B cell (primary cell): ENCODE data around the gene BTD. TPM values are rescaled to one million over a fixed set of nuclear protein-coding genes. Genes with fewer than 3 reads are reported as not detected.

Experiments
- ATAC-seq: fragments of 200-7000 bp; cut with Tn5 transposase; one replicate; pipeline ENCODE4 v1.10.0; 2021; ENCODE audit warnings: low read depth, mild to moderate bottlenecking, moderate number of reproducible peaks, moderate library complexity
- CTCF ChIA-PET: fragments of 350-600 bp; sonication (Branson Sonifier 250); formaldehyde crosslinking; loops from one replicate; lab custom pipeline; 2021; ENCODE audit warnings: antibody characterized with exemption, inconsistent platforms; lab: Charles Lee
- POLR2A ChIA-PET: fragments of 350-600 bp; sonication (Branson Sonifier 250); formaldehyde crosslinking; loops from one replicate; lab custom pipeline; 2021; ENCODE audit warnings: antibody characterized with exemption; lab: Charles Lee
- DNase-seq: peaks from one replicate; pipeline ENCODE4 v3.0.0; 2013
- H2AFZ ChIP-seq: 2 replicates; pipeline ENCODE4 v1.6.1; 2012; ENCODE audit warnings: mild to moderate bottlenecking, low read depth, low read length; ENCODE audit not compliant: insufficient read depth, poor library complexity, severe bottlenecking
- H3K27ac ChIP-seq, 2 donors: 1 replicate in 1 of 2; 2 replicates in 1 of 2; pipeline ENCODE4 v1.5.1; 2012 to 2013; ENCODE audit warnings: low read length in 2 of 2, mild to moderate bottlenecking in 2 of 2, moderate library complexity in 1 of 2
- H3K27me3 ChIP-seq, 4 experiments: fragments of 200-600 bp in 1 of 4; sonication (generic) in 1 of 4; replicated peaks in 1 of 4; 1 replicate in 2 of 4; 2 replicates in 2 of 4; pipeline versions ENCODE4 v1.6.1 to v1.7.0; 2013 to 2016; ENCODE audit warnings: low read length in 3 of 4, mild to moderate bottlenecking in 2 of 4, mixed read lengths in 1 of 4, moderate library complexity in 1 of 4; ENCODE audit not compliant: insufficient read depth in 4 of 4, control insufficient read depth in 3 of 4; ENCODE audit errors: control extremely low read depth in 1 of 4
- H3K36me3 ChIP-seq, 2 experiments: replicated peaks in 1 of 2; 1 replicate in 1 of 2; 2 replicates in 1 of 2; pipeline versions ENCODE4 v1.6.1 to v1.7.1; 2013; ENCODE audit warnings: low read length in 1 of 2; ENCODE audit not compliant: insufficient read depth in 2 of 2, control insufficient read depth in 1 of 2; ENCODE audit errors: control extremely low read depth in 1 of 2, extremely low read depth in 1 of 2
- H3K4me1 ChIP-seq, 2 donors: fragments of 200-600 bp in 1 of 2; sonication (generic) in 1 of 2; 1 replicate in 1 of 2; 2 replicates in 1 of 2; pipeline versions ENCODE4 v1.5.1 to v1.6.1; 2013 to 2017; ENCODE audit warnings: low read length in 2 of 2; ENCODE audit not compliant: control insufficient read depth in 2 of 2, insufficient read depth in 2 of 2
- H3K4me2 ChIP-seq: replicated peaks from 2 replicates; pipeline ENCODE3; 2012; ENCODE audit warnings: mild to moderate bottlenecking, low read depth, low read length; ENCODE audit not compliant: poor library complexity, severe bottlenecking
- H3K4me3 ChIP-seq, 5 experiments: fragments of 200-600 bp in 1 of 5; sonication (generic) in 1 of 5; 1 replicate in 3 of 5; 2 replicates in 2 of 5; pipeline versions ENCODE4 v1.5.1 to v1.7.0; 2011 to 2016; ENCODE audit warnings: low read length in 4 of 5, mild to moderate bottlenecking in 4 of 5, low read depth in 2 of 5, control low read depth in 1 of 5, moderate library complexity in 1 of 5; ENCODE audit not compliant: insufficient read depth in 1 of 5; ENCODE audit errors: control extremely low read depth in 1 of 5, extremely low read depth in 1 of 5
- H3K79me2 ChIP-seq: fragments of 200-600 bp; sonication (generic); one replicate; pipeline ENCODE4 v1.6.0; 2016; ENCODE audit warnings: low read length; ENCODE audit not compliant: control insufficient read depth, insufficient read depth
- H3K9ac ChIP-seq: fragments of 200-600 bp; sonication (generic); 2 replicates; pipeline ENCODE4 v1.6.1; 2017; ENCODE audit warnings: mild to moderate bottlenecking, low read length, moderate library complexity
- H3K9me3 ChIP-seq, 3 donors: one replicate each; pipeline versions ENCODE4 v1.6.1 to v1.7.1; 2013; ENCODE audit warnings: low read length in 2 of 3; ENCODE audit not compliant: control insufficient read depth in 2 of 3, insufficient read depth in 1 of 3; ENCODE audit errors: control extremely low read depth in 1 of 3
- H4K20me1 ChIP-seq: 2 replicates; pipeline ENCODE4 v1.6.0; 2012; ENCODE audit warnings: mild to moderate bottlenecking, low read length; ENCODE audit not compliant: insufficient read depth, control insufficient read depth, poor library complexity, severe bottlenecking
- H3K27ac Mint-ChIP-seq: one replicate; pipeline ENCODE4 v1.8.0; 2021; ENCODE audit warnings: mixed read lengths
- H3K27me3 Mint-ChIP-seq: one replicate; pipeline ENCODE4 v1.8.0; 2021; ENCODE audit warnings: mixed read lengths
- H3K4me1 Mint-ChIP-seq: one replicate; pipeline ENCODE4 v1.8.0; 2021; ENCODE audit warnings: mixed read lengths
- H3K4me3 Mint-ChIP-seq: one replicate; pipeline ENCODE4 v1.8.0; 2021; ENCODE audit warnings: mixed read lengths
- H3K9me3 Mint-ChIP-seq: one replicate; pipeline ENCODE4 v1.8.0; 2022; ENCODE audit warnings: mixed read lengths; ENCODE audit not compliant: insufficient read depth
- EZH2 ChIP-seq: IDR thresholded peaks from 2 replicates; pipeline ENCODE4 v1.6.1; 2012; ENCODE audit warnings: borderline replicate concordance, low read depth, mild to moderate bottlenecking, moderate library complexity, low read length; ENCODE audit not compliant: insufficient read depth, poor library complexity, severe bottlenecking
- WGBS: methylation state at CpG from one replicate; pipeline ENCODE4 v1.1.5; 2013; ENCODE audit warnings: missing lambda C conversion rate; ENCODE audit not compliant: insufficient coverage; 5-methylcytosine and 5-hydroxymethylcytosine counted together
- intact Hi-C: fragments of 100-400 bp; cut with micrococcal nuclease; formaldehyde crosslinking; loops from one replicate; pipeline ENCODE4 v1.10.0; 2022
- polyA plus RNA-seq: library from polyadenylated mRNA; depleted of rRNA; stranded (reverse); fragments of >200 nt; gene quantifications from 2 replicates; pipeline ENCODE4 v1.2.3, GENCODE V29; 2012
- total RNA-seq, 2 donors: library from RNA; stranded (reverse); fragments of 120-200 nt in 1 of 2; gene quantifications; 1 replicate in 1 of 2; 2 replicates in 1 of 2; pipeline versions ENCODE4 v1.2.3 to v1.2.4, GENCODE V29; 2013 to 2022
- TF ChIP-seq, protein P1 (sequence below): fragments of 200-600 bp; IDR thresholded peaks from one replicate; pipeline ENCODE4 v1.8.0; 2022; ENCODE audit warnings: antibody characterized with exemption, mild to moderate bottlenecking

Gene BTD
- total and polyA plus RNA-seq, 2 donors (not counting 1 experiment from before 2014, with no cell fraction given) = 8.2 to 25.3 TPM

DNA sequence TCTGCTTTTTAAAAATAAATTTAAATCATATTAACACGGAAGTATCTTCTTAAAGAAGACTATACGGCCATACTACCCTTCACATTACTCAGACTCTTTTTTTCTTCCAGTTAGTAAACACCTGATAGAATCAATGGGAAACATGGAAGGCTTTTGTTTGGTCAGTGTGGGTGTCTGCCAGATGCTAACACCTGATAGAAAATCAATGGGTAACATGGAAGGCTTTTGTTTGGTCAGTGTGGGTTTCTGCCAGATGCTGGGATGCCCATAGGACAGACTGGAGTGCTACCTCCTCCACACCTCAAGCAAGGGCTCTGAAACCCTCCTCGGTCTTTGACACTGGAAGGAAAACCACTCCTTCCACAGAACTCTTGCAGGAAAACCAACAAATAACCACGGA, 29.4 kb upstream of the BTD start:
- no CpG with 5 or more reads among the region's 4 CpGs for WGBS
- H3K27ac Mint-ChIP-seq = no peak overlapping the region
- Histone ChIP-seq H3K79me2 (no peaks in the 10 kb centered on the region), H3K27me3 (no peaks in the 10 kb centered on the region), H3K36me3 (peaks cover 7 to 50% of the 10 kb centered on the region in 2 experiments), H3K9me3 (no peaks in the 10 kb centered on the region), H3K4me2 (no peak overlapping the region), H4K20me1 (no peaks in the 10 kb centered on the region), H3K27ac (no peak overlapping the region), H2AFZ (no peak overlapping the region), H3K9ac (no peak overlapping the region), H3K4me1 (peaks cover 0 to 5% of the 10 kb centered on the region in 2 donors), H3K4me3 (no peak overlapping the region)
- TF ChIP-seq, protein P1, sequence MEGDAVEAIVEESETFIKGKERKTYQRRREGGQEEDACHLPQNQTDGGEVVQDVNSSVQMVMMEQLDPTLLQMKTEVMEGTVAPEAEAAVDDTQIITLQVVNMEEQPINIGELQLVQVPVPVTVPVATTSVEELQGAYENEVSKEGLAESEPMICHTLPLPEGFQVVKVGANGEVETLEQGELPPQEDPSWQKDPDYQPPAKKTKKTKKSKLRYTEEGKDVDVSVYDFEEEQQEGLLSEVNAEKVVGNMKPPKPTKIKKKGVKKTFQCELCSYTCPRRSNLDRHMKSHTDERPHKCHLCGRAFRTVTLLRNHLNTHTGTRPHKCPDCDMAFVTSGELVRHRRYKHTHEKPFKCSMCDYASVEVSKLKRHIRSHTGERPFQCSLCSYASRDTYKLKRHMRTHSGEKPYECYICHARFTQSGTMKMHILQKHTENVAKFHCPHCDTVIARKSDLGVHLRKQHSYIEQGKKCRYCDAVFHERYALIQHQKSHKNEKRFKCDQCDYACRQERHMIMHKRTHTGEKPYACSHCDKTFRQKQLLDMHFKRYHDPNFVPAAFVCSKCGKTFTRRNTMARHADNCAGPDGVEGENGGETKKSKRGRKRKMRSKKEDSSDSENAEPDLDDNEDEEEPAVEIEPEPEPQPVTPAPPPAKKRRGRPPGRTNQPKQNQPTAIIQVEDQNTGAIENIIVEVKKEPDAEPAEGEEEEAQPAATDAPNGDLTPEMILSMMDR = no peak
- no peak for TF ChIP-seq EZH2
- no peak overlapping the region for H3K4me3 Mint-ChIP-seq
- ChIA-PET CTCF (interaction anchor here (0.9 to 1.0 kb wide), 2 partner anchors 14 to 15 kb away, joined by 3 read pairs; no protein-coding TSS in a partner anchor), POLR2A (no interaction called here)
- no peaks in the 10 kb centered on the region for H3K27me3 Mint-ChIP-seq
- no peak for DNase-seq
- H3K9me3 Mint-ChIP-seq = no peaks in the 10 kb centered on the region
- H3K4me1 Mint-ChIP-seq = peaks cover 8% of the 10 kb centered on the region
- intact Hi-C loops = no loop called here
- ATAC-seq = no peak

DNA sequence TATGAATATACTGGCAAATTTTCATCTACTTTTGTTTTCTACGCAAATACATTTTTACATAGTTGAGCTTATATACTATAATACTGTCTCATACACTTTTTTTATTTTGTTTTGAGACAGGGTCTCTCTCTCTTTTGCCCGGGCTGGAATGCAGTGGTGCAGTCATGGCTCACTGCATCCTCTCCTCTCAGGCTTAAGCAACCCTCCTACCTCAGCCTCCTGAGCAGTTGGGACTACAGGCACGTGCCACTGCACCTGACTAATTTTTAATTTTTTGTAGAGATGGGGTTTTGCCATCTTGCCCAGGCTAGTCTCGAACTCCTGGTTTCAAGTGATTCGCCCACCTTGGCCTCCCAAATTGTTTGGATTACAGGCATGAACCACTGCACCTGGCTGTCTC, 26.1 kb upstream of the BTD start:
- WGBS = 100% methylated on average over 1 of the region's 5 CpGs
- no peak overlapping the region for H3K4me2 ChIP-seq
- ATAC-seq (no peak), DNase-seq (no peak)
- H3K27me3 Mint-ChIP-seq = no peaks in the 10 kb centered on the region
- peaks cover 0 to 5% of the 10 kb centered on the region in 2 donors for H3K4me1 ChIP-seq
- no peaks in the 10 kb centered on the region for H3K79me2 ChIP-seq
- peaks cover 9% of the 10 kb centered on the region for H3K4me1 Mint-ChIP-seq
- H3K27ac Mint-ChIP-seq = no peak overlapping the region
- CTCF ChIA-PET = no interaction called here
- TF ChIP-seq EZH2 = no peak
- TF ChIP-seq, protein P1 = no peak
- no peaks in the 10 kb centered on the region for H3K27me3 ChIP-seq
- H3K4me3 Mint-ChIP-seq = no peak overlapping the region
- H3K9ac ChIP-seq = no peak overlapping the region
- no peaks in the 10 kb centered on the region for H3K9me3 ChIP-seq
- H3K4me3 ChIP-seq = no peak overlapping the region
- peaks cover 12 to 46% of the 10 kb centered on the region in 2 experiments for H3K36me3 ChIP-seq
- no peak overlapping the region for H2AFZ ChIP-seq
- intact Hi-C loops = no loop called here
- no peak overlapping the region for H3K27ac ChIP-seq
- POLR2A ChIA-PET = no interaction called here
- no peaks in the 10 kb centered on the region for H3K9me3 Mint-ChIP-seq
- no peaks in the 10 kb centered on the region for H4K20me1 ChIP-seq
